PFSK-1 (cell line): ENCODE results near the gene LYL1.

Source experiments
- POLR2AphosphoS5 ChIP-seq: IDR thresholded peaks from 2 replicates; pipeline ENCODE4 v1.6.1; 2012; ENCODE audit warnings: low read depth, mild to moderate bottlenecking, control low read depth, low read length, moderate library complexity
- REST ChIP-seq, 2 experiments: IDR thresholded peaks; 2 replicates each; pipeline versions ENCODE4 v1.6.1 to v1.8.0; 2011 to 2012; ENCODE audit warnings: low read depth in 2 of 2, low read length in 2 of 2, control low read depth in 1 of 2, inconsistent platforms in 1 of 2, mild to moderate bottlenecking in 1 of 2, moderate library complexity in 1 of 2; ENCODE audit not compliant: insufficient read depth in 1 of 2

GRCh38 chr19:13119627-13120026 lies 17.0 kb upstream of the LYL1 start:
- no peak for TF ChIP-seq REST (IDR thresholded peaks at IDR 0.05; ENCODE audit: insufficient read depth in 1 of 2, low read depth in 2 of 2, low read length in 2 of 2)
- no peak for TF ChIP-seq POLR2AphosphoS5
